Stimulated activated CD4-positive, alpha-beta T cell treated with anti-CD3 and anti-CD28 coated beads, Interleukin-2, amount 100 ng/mL, for 48 hours (primary cell): Measurements from ENCODE around the gene CLIC4.
"Not testable (repeated sequence)": the region's sequence is repeated elsewhere in the genome, so short reads cannot be mapped to it uniquely, and the experiment has no call there.

ENCODE experiments used
- DNase-seq, 2 donors: peaks; one replicate each; pipeline ENCODE4 v3.0.0-alpha.2; 2020

Gene CLIC4

DNA sequence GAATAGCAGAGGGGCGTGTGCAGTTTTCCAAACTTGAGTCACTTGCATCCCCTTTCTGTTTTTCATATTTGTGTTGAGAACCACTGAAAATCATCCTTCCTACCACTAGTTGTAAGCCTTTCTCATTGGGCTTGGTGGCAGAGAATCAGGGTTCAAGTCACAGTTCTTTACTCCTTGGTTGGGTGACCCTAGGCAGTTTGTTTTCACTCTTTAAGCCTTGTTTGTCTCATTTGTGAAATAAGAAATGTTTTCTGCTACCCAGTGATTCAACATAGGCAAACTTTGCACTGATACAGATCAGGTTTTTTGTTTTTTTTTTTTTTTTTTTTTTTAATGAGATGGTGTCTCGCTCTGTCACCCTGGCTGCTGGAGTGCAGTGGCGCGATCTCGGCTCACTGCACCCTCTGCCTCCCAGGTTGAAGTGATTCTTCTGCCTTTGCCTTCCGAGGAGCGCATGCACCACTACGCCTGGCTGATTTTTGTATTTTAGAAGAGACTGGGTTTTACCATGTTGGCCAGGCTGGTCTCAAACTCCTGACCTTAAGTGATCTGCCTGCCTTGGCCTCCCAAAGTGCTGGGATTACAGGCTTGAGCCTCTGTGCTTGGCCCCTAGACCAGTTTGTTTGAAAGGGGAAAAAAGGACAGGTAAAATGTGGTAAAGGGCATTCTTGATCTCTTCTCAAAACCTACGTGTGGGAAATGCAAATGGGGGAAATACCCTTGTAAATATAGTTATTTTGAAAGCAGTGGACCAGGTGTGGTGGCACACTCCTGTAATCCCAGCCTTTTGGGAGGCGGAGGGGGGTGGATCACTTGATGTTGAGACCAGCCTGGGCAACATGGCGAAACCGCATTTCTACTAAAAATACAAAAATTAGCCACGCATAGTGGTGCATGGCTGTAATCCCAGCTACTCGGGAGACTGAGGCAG, 3.2 kb downstream of the CLIC4 start:
- DNase-seq: no peak

DNA sequence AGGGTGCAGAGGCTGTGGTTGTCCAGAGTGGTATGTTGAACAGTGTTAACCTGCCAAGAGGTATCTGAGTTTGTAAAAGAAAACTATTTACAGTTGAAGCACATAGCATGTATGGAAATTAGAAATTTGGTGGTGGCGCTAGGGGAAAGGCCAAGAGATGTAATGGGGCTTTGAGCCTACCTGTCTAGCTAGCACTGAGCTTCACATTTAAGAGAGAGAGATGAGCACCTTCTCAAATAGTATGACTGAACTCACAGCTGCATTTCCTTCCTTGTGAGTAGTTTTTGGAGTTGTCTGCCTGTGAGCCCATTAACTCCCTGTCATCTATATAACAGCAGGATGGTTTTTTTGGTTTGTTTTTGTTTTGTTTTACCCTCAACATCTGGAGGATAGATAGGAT, 4.0 kb downstream of the CLIC4 start:
- DNase-seq: no peak

- DNase-seq: no peak
Observed at GRCh38 chr1:24749886-24750285, 4.6 kb downstream of the CLIC4 start.

DNA sequence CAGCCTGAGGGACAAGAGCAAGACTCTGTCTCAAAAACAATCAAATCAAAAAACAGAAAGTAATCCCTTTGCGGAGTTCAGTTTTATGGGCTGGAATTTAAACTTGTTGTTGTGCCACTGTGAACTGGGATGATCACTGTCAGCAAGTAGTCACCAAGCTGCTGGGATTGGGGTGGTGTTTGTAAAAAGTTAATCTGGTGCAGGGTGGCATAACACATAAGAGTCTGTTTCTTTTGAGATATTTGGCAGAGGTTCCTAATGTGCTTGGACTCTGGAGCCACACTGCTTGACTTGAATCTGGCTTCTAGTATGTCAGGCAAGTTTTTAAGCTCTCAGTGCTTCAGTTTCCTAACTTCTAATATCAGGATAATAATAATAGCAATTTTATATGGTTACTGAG, 6.6 kb downstream of the CLIC4 start:
- DNase-seq: no peak

GRCh38 chr1:24752305-24752704, 7.1 kb downstream of the CLIC4 start:
- no peak for DNase-seq

DNA sequence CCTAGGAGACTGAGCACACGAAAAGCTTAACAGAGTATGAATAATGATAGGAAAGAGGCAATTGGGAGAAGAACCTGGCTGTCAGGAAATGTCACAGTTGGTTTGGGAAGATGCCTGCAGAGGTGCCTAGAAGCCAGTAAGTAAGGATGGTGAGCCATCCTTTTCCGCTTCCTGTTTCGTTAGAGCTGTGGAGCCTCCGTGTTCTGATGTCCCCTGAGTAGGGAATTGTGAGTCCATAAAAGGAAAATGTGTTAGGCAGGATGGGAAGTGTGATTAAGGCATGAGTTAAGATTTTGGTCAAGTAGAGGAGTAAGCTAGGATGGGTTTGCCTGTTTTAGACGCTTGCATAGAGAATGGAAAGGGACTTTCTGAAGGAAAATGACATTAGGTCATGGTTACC, 9.0 kb downstream of the CLIC4 start:
- DNase-seq: no peak

- DNase-seq: not testable (repeated sequence)
Observed at GRCh38 chr1:24755323-24755722, 10.1 kb downstream of the CLIC4 start.

- DNase-seq: no peak
Observed at GRCh38 chr1:24756395-24756794, 11.1 kb downstream of the CLIC4 start.

DNA sequence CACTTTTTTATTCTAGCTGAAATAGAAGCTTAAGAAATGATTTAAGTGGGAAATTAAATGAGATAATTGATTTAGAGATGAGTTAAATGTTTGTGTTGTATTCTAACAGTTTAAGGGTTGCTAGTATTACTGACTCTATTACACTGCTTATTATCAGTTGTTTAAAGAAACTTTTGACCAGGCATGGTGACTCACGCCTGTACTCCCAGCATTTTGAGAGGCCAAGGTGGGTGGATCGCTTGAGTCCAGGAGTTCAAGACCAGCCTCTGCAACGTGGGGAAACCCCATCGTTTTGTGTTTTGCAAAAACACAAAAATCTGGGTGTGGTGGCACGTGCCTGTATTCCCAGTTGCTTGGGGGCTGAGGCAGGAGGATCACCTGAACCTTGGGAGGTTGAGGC, 14.2 kb downstream of the CLIC4 start:
- no peak for DNase-seq

DNA sequence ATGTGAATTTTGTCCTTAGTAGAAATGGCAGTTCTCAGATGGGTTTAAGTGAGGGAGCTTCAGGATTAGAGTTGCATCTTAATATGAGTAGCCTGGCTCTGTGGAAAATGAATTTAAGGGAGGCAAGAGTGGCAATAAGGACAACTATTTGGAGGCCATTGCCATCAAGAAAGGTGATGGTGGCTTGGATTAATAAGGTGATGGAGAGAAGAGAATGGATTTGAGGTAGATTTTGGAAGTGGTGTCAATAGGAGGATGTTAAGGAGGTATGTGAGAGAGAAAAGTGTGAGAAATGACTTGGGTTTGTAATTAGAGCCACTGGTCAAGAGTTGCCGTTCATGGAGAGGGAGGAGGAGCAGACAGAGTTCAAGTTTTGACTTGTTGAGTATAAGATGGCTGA, 16.3 kb downstream of the CLIC4 start:
- no peak for DNase-seq

DNA sequence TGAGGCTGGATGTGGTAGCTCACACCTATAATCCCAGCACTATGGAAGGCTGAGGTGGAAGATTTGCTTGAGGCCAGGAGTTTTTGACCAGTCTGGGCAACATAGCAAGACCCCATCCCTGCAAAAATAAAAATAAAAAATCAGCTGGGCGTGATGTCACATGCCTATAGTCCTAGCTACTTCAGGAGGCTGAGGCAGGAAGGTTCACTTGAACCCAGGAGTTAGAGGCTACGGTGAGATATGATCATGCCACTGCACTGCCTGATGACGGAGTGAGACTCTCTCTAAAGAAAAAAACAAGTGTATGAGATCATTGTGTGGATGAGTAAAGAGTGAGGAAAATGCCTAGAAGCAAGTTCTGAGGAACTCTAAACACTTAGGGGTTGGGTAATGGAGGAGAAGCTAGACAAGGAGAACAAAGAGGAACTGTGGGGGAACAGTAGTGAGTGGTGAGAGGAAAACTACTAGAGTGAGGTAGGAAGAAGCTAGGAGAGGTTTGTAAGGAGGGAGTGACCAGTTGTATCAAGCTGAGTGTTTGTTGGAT, 17.0 kb downstream of the CLIC4 start:
- DNase-seq: no peak

DNA sequence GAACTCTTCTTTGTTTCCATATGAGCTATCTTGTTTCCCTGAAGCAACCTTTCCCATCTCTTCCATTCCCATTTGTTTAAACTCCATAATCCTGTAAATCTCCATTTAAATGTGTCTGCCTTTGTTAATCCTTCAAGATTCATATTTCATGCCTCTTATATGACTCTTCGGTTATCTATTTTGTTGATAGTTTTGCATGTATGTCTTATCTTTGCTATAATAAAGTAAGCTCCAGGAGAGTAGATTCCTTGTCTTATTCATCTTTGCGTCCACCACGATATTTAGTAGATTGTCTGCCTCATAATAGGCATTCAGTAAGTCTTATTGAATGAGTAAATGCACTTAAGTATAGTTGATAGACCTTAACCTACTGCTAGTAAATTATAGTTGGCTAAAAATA, 18.4 kb downstream of the CLIC4 start:
- DNase-seq: no peak

GRCh38 chr1:24764439-24764838, 19.2 kb downstream of the CLIC4 start:
- DNase-seq: no peak

DNA sequence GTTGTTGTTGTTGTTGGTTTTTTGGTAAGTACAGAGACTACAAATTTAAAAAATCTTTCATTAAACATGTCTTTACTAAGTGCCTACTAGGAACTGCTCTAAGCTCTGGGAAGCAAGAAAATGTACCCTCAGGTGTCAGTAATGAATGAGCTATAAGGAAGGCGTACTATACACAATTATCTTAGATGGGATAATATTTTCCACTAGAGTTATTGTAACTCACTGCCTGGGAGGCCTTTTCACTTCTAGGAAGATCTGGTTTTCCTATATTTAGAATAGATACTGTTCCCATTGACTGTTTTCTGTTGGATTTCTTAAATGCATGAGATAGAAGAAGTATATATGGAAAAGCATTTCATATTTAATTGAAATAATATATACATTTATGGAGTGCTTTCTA, 19.6 kb downstream of the CLIC4 start:
- DNase-seq: no peak

- DNase-seq: no peak
Observed at GRCh38 chr1:24765308-24765988, 20.2 kb downstream of the CLIC4 start.

DNA sequence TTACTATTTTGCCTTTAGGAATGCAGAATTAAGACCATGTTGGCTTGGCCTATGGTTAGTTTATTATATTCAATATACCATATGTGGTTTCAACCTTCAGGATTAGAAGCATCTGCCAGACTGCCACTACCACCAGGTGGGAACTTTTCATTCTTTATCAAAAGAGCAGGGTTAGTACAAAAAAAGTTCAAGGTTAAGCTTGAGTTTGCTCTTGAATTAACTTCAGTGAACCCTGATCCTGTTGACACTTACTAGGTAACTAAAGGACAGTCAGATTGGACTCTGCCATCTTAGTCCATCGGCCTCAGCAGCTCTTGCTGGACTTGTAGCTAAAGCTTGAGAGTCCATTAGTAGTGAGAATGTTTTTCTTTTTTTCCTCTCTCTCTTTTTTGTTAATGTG, 22.1 kb downstream of the CLIC4 start:
- DNase-seq: no peak

- DNase-seq: no peak
Observed at GRCh38 chr1:24768873-24769605, 23.8 kb downstream of the CLIC4 start.

GRCh38 chr1:24769656-24770651, 24.7 kb downstream of the CLIC4 start:
- DNase-seq: no peak

DNA sequence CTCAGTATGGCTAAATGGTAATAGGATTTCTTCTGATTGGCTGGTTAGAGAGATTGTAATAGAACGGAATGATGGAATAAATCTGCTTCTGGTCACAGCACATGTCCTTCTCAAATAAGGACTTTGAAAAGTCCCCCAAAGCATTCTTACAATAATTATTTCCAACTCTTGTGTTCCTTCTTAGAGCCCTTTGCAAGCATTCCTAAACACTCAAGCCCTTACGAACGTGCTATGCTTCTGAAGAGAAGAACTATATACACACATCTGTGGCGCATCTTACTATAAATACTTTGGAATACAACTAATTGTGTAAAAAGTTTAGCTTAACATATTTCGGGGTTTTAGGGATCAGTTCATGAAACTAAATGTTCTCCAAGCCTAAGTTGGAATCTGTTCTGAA, 25.6 kb downstream of the CLIC4 start:
- DNase-seq: no peak

GRCh38 chr1:24771574-24771973, 26.3 kb downstream of the CLIC4 start:
- no peak for DNase-seq

GRCh38 chr1:24773618-24774017, 28.4 kb downstream of the CLIC4 start:
- no peak for DNase-seq

DNA sequence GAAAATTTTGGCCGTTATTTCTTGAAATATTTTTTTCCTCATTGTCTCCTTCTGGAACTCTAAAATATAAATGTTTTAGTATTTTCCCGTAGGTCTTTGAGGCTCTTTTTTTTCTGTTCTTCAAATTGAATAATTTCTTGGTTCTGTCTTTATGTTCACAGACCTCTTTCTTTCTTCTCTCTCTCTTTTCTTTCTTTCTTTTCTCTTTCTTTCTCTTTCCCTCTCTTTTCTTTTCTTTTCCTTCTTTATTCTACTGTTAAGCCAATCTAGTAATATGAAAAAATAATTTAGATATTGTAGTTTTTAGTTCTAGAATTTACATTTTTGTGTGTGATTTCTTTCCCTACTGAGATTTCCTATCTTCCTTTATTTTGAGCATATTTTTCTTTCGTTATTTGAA, 30.1 kb downstream of the CLIC4 start:
- DNase-seq: no peak
